WERI-Rb-1 (cell line): ENCODE results near the gene IFNA17.
"Not testable (repeated sequence)": the region's sequence is repeated elsewhere in the genome, so short reads cannot be mapped to it uniquely, and the experiment has no call there.

Source experiments
- DNase-seq: peaks from one replicate; pipeline ENCODE4 v3.0.0-alpha.2; 2020
- H3K27ac ChIP-seq: fragments of 250-450 bp; sonication (Bioruptor Pico); 2 replicates; pipeline ENCODE4 v1.5.1; 2020; ENCODE audit warnings: mild to moderate bottlenecking, moderate library complexity
- H3K27me3 ChIP-seq: fragments of 250-450 bp; sonication (Bioruptor Pico); 2 replicates; pipeline ENCODE4 v1.5.1; 2021; ENCODE audit warnings: mild to moderate bottlenecking, low read depth, moderate library complexity; ENCODE audit not compliant: insufficient read depth, severe bottlenecking
- H3K36me3 ChIP-seq: fragments of 250-450 bp; sonication (Bioruptor Pico); 2 replicates; pipeline ENCODE4 v1.5.1; 2020; ENCODE audit warnings: mild to moderate bottlenecking, moderate library complexity
- H3K4me3 ChIP-seq: 2 replicates; pipeline ENCODE4 v1.5.1; 2011; ENCODE audit warnings: low read depth, mild to moderate bottlenecking, control low read depth, low read length
- H3K9me3 ChIP-seq: fragments of 250-450 bp; sonication (Bioruptor Pico); 2 replicates; pipeline ENCODE4 v1.5.1; 2021; ENCODE audit warnings: mild to moderate bottlenecking, moderate library complexity; ENCODE audit not compliant: severe bottlenecking
- CTCF ChIP-seq: IDR thresholded peaks from 2 replicates; pipeline ENCODE4 v1.5.1; 2011; ENCODE audit warnings: low read depth, mild to moderate bottlenecking, control low read depth, inconsistent platforms, low read length

Gene IFNA17

DNA sequence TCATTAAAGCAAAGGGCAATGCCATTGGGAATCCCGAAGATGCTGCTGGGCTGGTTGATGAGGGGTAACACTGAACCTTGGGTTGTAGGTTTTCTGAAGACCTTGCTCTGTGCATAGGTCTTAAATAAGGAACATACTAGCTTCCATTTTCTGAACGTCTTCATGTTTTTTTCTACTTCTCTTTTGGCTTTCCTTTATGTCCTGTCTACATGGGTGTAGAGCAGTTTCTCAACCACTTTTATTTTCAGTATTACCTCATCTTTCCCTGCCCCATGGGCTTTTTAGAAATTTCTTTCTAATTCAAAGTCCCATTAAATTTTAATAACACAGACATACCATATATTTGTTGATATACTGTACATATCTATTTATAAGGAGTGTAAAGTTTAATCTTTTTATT is 11.9 kb upstream of the IFNA17 start, which contains the start of gene IFNA14:
Gene IFNA14, minus strand, starts transcription at position 95 of the 400 bp plus-strand sequence. Its CDS starts 70 bp downstream, at position 25.
- no peaks in the 10 kb centered on the region for H3K27me3 ChIP-seq
- H3K36me3 ChIP-seq, result no peaks in the 10 kb centered on the region
- no peak within 1 kb of the TSS for H3K27ac ChIP-seq
- H3K4me3 ChIP-seq, result no peak within 1 kb of the TSS
- DNase-seq, result no peak
- TF ChIP-seq CTCF, result no peak
- H3K9me3 ChIP-seq, result no peaks in the 10 kb centered on the region

- not testable (repeated sequence) for H3K36me3 ChIP-seq, H3K27me3 ChIP-seq, H3K4me3 ChIP-seq, H3K27ac ChIP-seq, DNase-seq, H3K9me3 ChIP-seq
These were observed 8.3 kb upstream of the IFNA17 start for GRCh38 chr9:21236360-21236714.

DNA sequence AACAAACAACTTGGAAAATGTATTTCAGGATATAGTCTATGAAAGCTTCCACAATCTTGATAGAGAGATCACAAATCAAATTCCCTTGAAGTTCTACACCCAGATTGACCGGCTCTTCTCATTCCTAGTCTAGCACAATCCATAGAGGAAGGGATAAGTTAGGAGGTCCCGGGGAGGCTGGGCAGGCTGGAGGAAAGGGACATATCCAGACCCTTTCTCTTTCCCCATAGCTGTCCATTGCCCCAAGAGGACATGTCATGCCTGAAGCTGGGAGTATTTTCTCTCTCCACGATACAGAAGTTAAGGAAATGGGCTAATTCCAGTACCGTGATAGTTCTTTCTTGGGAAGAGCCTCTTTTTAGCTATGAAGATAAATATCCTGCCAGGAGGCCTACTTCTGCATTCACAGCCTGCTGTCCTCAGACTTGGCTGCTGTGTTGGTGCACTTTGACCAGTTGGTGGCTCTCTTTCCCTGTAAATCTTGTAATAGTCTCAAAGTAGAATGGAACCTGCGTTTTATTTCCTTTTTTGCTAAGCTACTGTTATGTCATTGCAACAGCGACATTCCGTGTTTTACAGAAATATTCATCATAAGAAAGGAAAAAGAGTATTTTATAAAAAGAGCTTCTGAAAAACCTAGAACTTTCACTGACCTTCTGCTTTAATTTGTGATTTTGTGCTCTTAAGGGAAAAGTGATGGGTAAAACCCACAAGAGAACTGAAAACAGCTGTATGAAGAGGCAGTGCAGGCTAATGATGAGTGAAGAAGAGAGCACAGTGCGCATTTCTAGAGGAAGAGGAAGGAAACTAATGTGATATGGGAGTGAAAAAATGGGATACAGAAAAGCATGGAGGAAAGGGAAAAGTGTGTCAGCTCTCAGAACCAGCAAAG is 7.7 kb upstream of the IFNA17 start:
- peak; percentile 31 for DNase-seq
- H3K36me3 ChIP-seq, H3K9me3 ChIP-seq, H3K27ac ChIP-seq, H3K27me3 ChIP-seq, H3K4me3 ChIP-seq: not testable (repeated sequence)
- TF ChIP-seq CTCF, result peak; percentile 64

DNA sequence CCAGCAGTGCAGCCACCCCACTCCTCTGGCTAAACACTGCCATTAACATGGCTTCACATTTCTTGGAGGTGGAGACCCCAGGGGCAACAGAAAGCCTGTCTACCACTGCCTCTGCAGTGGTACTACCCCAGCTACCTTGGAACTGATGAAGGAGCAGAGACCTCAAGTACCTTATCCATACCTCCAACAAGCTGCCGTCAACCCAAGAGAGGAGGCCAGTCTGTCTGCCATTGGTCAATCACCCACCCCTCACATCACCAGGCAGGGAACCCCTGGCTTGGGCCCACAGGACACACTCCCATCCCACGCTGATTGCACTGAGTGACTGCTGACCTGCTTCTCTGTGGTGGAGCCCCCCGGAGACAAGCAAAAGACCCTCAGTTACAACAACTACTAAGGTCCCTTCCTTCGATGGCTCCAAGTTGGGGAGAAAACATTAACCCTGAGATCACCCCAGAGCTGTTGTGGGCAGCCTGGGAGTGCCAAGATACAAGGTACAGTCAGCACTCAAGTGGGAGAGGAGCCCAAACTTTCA is 6.2 kb upstream of the IFNA17 start:
- TF ChIP-seq CTCF, result no peak
- Histone ChIP-seq H3K4me3 (no peak overlapping the region), H3K36me3 (no peaks in the 10 kb centered on the region), H3K27ac (no peak overlapping the region), H3K27me3 (no peaks in the 10 kb centered on the region), H3K9me3 (no peaks in the 10 kb centered on the region)
- DNase-seq, result no peak

GRCh38 chr9:21233258-21233657 is 5.2 kb upstream of the IFNA17 start:
- Histone ChIP-seq H3K9me3 (no peaks in the 10 kb centered on the region), H3K27ac (no peak overlapping the region), H3K36me3 (no peaks in the 10 kb centered on the region), H3K27me3 (no peaks in the 10 kb centered on the region), H3K4me3 (no peak overlapping the region)
- DNase-seq, result no peak
- TF ChIP-seq CTCF, result no peak

GRCh38 chr9:21217211-21217610 is 10.8 kb downstream of the IFNA17 start, which contains the start of gene IFNA16:
IFNA16 (minus strand) TSS chr9:21217311; CDS start chr9:21217305, 6 bp downstream.
- H3K27me3 ChIP-seq, H3K27ac ChIP-seq, H3K9me3 ChIP-seq, H3K36me3 ChIP-seq, DNase-seq, H3K4me3 ChIP-seq: not testable (repeated sequence)
